Naive thymus-derived CD4-positive, alpha-beta T cell (primary cell): ENCODE data around the gene FOSL1. TPM values are rescaled to one million over a fixed set of nuclear protein-coding genes. Genes with fewer than 3 reads are reported as not detected.

Experiments used
- ATAC-seq: fragments of 150-1000 bp; cut with Tn5 transposase; 2 replicates; pipeline ENCODE4 v1.10.0; 2021; ENCODE audit warnings: mild to moderate bottlenecking, moderate library complexity
- CTCF ChIA-PET: fragments of 350-600 bp; sonication (Branson Sonifier 250); formaldehyde crosslinking; loops from one replicate; lab custom pipeline; 2021; ENCODE audit warnings: antibody characterized with exemption; lab: Charles Lee
- POLR2A ChIA-PET: fragments of 350-600 bp; sonication (Branson Sonifier 250); formaldehyde crosslinking; loops from one replicate; lab custom pipeline; 2021; ENCODE audit warnings: antibody characterized with exemption, inconsistent platforms; lab: Charles Lee
- DNase-seq, 9 donors: peaks; one replicate each; pipeline versions ENCODE4 v3.0.0 to v3.0.0-alpha.2; 2020 to 2022; ENCODE audit warnings: mixed read lengths in 1 of 9
- H3K27ac ChIP-seq: one replicate; pipeline ENCODE4 v1.7.0; 2013; ENCODE audit warnings: mild to moderate bottlenecking, low read depth, low read length, moderate library complexity
- H3K27me3 ChIP-seq, 2 donors: one replicate each; pipeline ENCODE4 v1.7.0; 2013; ENCODE audit warnings: low read length in 2 of 2, mild to moderate bottlenecking in 2 of 2, moderate library complexity in 2 of 2; ENCODE audit not compliant: control insufficient read depth in 2 of 2, insufficient read depth in 2 of 2
- H3K36me3 ChIP-seq, 3 experiments: 1 replicate in 2 of 3; 2 replicates in 1 of 3; pipeline ENCODE4 v1.7.0; 2013; ENCODE audit warnings: low read length in 3 of 3, mild to moderate bottlenecking in 3 of 3, moderate library complexity in 1 of 3; ENCODE audit not compliant: insufficient read depth in 3 of 3, control insufficient read depth in 2 of 3
- H3K4me1 ChIP-seq, 2 donors: one replicate each; pipeline ENCODE4 v1.7.0; 2013; ENCODE audit warnings: low read length in 2 of 2, mild to moderate bottlenecking in 2 of 2, moderate library complexity in 1 of 2; ENCODE audit not compliant: control insufficient read depth in 2 of 2, insufficient read depth in 2 of 2
- H3K4me3 ChIP-seq: 2 replicates; pipeline ENCODE4 v1.7.0; 2013; ENCODE audit warnings: mild to moderate bottlenecking, low read length
- H3K9me3 ChIP-seq, 3 experiments: 1 replicate in 2 of 3; 2 replicates in 1 of 3; pipeline ENCODE4 v1.7.0; 2013; ENCODE audit warnings: low read length in 3 of 3; ENCODE audit not compliant: control insufficient read depth in 2 of 3
- H3K27ac Mint-ChIP-seq, 9 donors: one replicate each; pipeline ENCODE4 v1.8.0; 2020 to 2022; ENCODE audit warnings: mixed read lengths in 9 of 9, mild to moderate bottlenecking in 8 of 9, moderate library complexity in 5 of 9, inconsistent platforms in 2 of 9
- H3K27me3 Mint-ChIP-seq, 5 donors: one replicate each; pipeline ENCODE4 v1.8.0; 2021 to 2022; ENCODE audit warnings: mixed read lengths in 5 of 5, mild to moderate bottlenecking in 1 of 5
- H3K36me3 Mint-ChIP-seq, 5 donors: one replicate each; pipeline ENCODE4 v1.8.0; 2020 to 2022; ENCODE audit warnings: mixed read lengths in 5 of 5, mild to moderate bottlenecking in 3 of 5, inconsistent platforms in 1 of 5
- H3K4me1 Mint-ChIP-seq, 7 donors: one replicate each; pipeline ENCODE4 v1.8.0; 2020 to 2022; ENCODE audit warnings: mixed read lengths in 7 of 7, mild to moderate bottlenecking in 3 of 7, inconsistent platforms in 1 of 7
- H3K4me3 Mint-ChIP-seq, 10 donors: one replicate each; pipeline ENCODE4 v1.8.0; 2020 to 2022; ENCODE audit warnings: mild to moderate bottlenecking in 10 of 10, mixed read lengths in 10 of 10, moderate library complexity in 6 of 10, inconsistent platforms in 2 of 10
- H3K9me3 Mint-ChIP-seq, 11 donors: one replicate each; pipeline ENCODE4 v1.8.0; 2020 to 2022; ENCODE audit warnings: mixed read lengths in 11 of 11, mild to moderate bottlenecking in 4 of 11, inconsistent platforms in 1 of 11, moderate library complexity in 1 of 11
- intact Hi-C, 2 donors: fragments of 100-400 bp; cut with micrococcal nuclease; formaldehyde crosslinking; loops; one replicate each; pipeline ENCODE4 v1.15.1; 2023
- polyA plus RNA-seq, 2 donors: library from polyadenylated mRNA; unstranded; fragments of 300-500 nt; fragmentation: Illumina TruSeq; gene quantifications; one replicate each; pipeline ENCODE4 v1.2.3, GENCODE V29; 2021
- total RNA-seq, 6 experiments: library from RNA in 5 of 6; stranded (reverse) in 5 of 6; gene quantifications; 1 replicate in 5 of 6; 2 replicates in 1 of 6; pipeline ENCODE4 v1.2.3 and lab custom pipeline; 2021 to 2026

FOSL1 gene
- total and polyA plus RNA-seq, 7 experiments from 2014 or later = 2.8 to 25.7 (median 4.0) TPM; not detected in 4

GRCh38 chr11:65867284-65868071 is 32.7 kb downstream of the FOSL1 start:
- ATAC-seq (no peak), DNase-seq (peak in 1 of 9 donors; percentile 8)
- POLR2A ChIA-PET = interaction anchor here (4.8 to 12.9 kb wide), 2 partner anchors 7 to 22 kb away, joined by 109 to 316 read pairs; partner anchors contain the start of genes CCDC85B, CFL1, FIBP and MUS81
- Histone ChIP-seq H3K36me3 (peaks cover 4 to 47% (median 4%) of the 10 kb centered on the region in 3 experiments), H3K9me3 (no peaks in the 10 kb centered on the region), H3K4me3 (no peak overlapping the region), H3K4me1 (peaks cover 5 to 10% of the 10 kb centered on the region in 2 donors), H3K27ac (no peak overlapping the region), H3K27me3 (no peaks in the 10 kb centered on the region)
- Mint-ChIP-seq H3K27me3 (no peaks in the 10 kb centered on the region), H3K4me3 (no peak overlapping the region), H3K27ac (peak overlapping the region in 4 of 9 donors; percentile 16 to 59 (median 38)), H3K4me1 (peaks cover 11 to 23% (median 13%) of the 10 kb centered on the region in 7 donors), H3K9me3 (no peaks in the 10 kb centered on the region), H3K36me3 (peaks cover 0 to 15% (median 4%) of the 10 kb centered on the region in 5 donors)
- CTCF ChIA-PET = interaction anchor here (1.2 kb wide), 1 partner anchor 21 kb away, joined by 4 read pairs; the partner anchor contains the start of gene FIBP
- intact Hi-C loops = loop anchor here in 1 of 2 donors (1.0 kb wide), 1 partner anchor 7 kb away; the partner anchor contains the start of gene MUS81

- ChIA-PET POLR2A (interaction anchor here (12.9 kb wide), 1 partner anchor 22 kb away, joined by 316 read pairs; the partner anchor contains the start of genes CCDC85B and FIBP), CTCF (interaction anchor here (1.2 to 2.1 kb wide), 2 partner anchors 18 to 21 kb away, joined by 4 to 9 read pairs; partner anchors contain the start of gene FIBP)
- no peaks in the 10 kb centered on the region for H3K27me3 Mint-ChIP-seq
- peaks cover 13 to 27% (median 15%) of the 10 kb centered on the region in 7 donors for H3K4me1 Mint-ChIP-seq
- H3K9me3 Mint-ChIP-seq = no peaks in the 10 kb centered on the region
- no peak overlapping the region for H3K4me3 Mint-ChIP-seq
- H3K36me3 ChIP-seq = peaks cover 5 to 55% (median 12%) of the 10 kb centered on the region in 3 experiments
- H3K27ac Mint-ChIP-seq = peak overlapping the region in 2 of 9 donors; percentile 57 to 59
- peak in 1 of 9 donors; percentile 8 for DNase-seq
- H3K4me3 ChIP-seq = no peak overlapping the region
- no peaks in the 10 kb centered on the region for H3K27me3 ChIP-seq
- H3K4me1 ChIP-seq = peaks cover 11 to 14% of the 10 kb centered on the region in 2 donors
- no peaks in the 10 kb centered on the region for H3K9me3 ChIP-seq
- no peak overlapping the region for H3K27ac ChIP-seq
- ATAC-seq = no peak
- peaks cover 0 to 16% (median 6%) of the 10 kb centered on the region in 5 donors for H3K36me3 Mint-ChIP-seq
- intact Hi-C loops = no loop called here
These were observed 33.5 kb downstream of the FOSL1 start for GRCh38 chr11:65866509-65867283.

GRCh38 chr11:65865550-65866172 is 34.5 kb downstream of the FOSL1 start:
- no peak for DNase-seq
- peaks cover 0 to 16% (median 6%) of the 10 kb centered on the region in 5 donors for H3K36me3 Mint-ChIP-seq

GRCh38 chr11:65864706-65865471 is 35.3 kb downstream of the FOSL1 start:
- ChIA-PET CTCF (interaction anchor here (2.1 to 8.3 kb wide), 2 partner anchors 20 to 23 kb away, joined by 9 to 159 read pairs; partner anchors contain the start of genes CCDC85B and FIBP), POLR2A (interaction anchor here (12.9 kb wide), 1 partner anchor 24 kb away, joined by 316 read pairs; the partner anchor contains the start of genes CCDC85B and FIBP)
- Mint-ChIP-seq H3K4me3 (no peak overlapping the region), H3K9me3 (no peaks in the 10 kb centered on the region), H3K27ac (peak overlapping the region in 1 of 9 donors; percentile 38), H3K4me1 (peaks cover 17 to 30% (median 19%) of the 10 kb centered on the region in 7 donors), H3K36me3 (peaks cover 0 to 18% (median 9%) of the 10 kb centered on the region in 5 donors), H3K27me3 (no peaks in the 10 kb centered on the region)
- DNase-seq = no peak
- H3K27me3 ChIP-seq = no peaks in the 10 kb centered on the region
- peaks cover 12 to 15% of the 10 kb centered on the region in 2 donors for H3K4me1 ChIP-seq
- H3K4me3 ChIP-seq = no peak overlapping the region
- intact Hi-C loops = no loop called here
- H3K36me3 ChIP-seq = peaks cover 5 to 60% (median 12%) of the 10 kb centered on the region in 3 experiments
- no peak overlapping the region for H3K27ac ChIP-seq
- no peak for ATAC-seq
- no peaks in the 10 kb centered on the region for H3K9me3 ChIP-seq

More at GRCh38 chr11:65865550-65866172, 34.5 kb downstream of the FOSL1 start:
- no peak overlapping the region for H3K27ac ChIP-seq
- ChIA-PET POLR2A (interaction anchor here (12.9 kb wide), 1 partner anchor 23 kb away, joined by 316 read pairs; the partner anchor contains the start of genes CCDC85B and FIBP), CTCF (interaction anchor here (2.1 kb wide), 1 partner anchor 19 kb away, joined by 9 read pairs; no protein-coding TSS in a partner anchor)
- H3K9me3 ChIP-seq = no peaks in the 10 kb centered on the region
- H3K27me3 Mint-ChIP-seq = no peaks in the 10 kb centered on the region
- H3K9me3 Mint-ChIP-seq = no peaks in the 10 kb centered on the region
- intact Hi-C loops = no loop called here
- no peak for ATAC-seq
- H3K27ac Mint-ChIP-seq = peak overlapping the region in 1 of 9 donors; percentile 9
- peaks cover 12 to 16% of the 10 kb centered on the region in 2 donors for H3K4me1 ChIP-seq
- no peak overlapping the region for H3K4me3 ChIP-seq
- no peaks in the 10 kb centered on the region for H3K27me3 ChIP-seq
- H3K36me3 ChIP-seq = peaks cover 5 to 56% (median 12%) of the 10 kb centered on the region in 3 experiments
- H3K4me3 Mint-ChIP-seq = no peak overlapping the region
- H3K4me1 Mint-ChIP-seq = peaks cover 16 to 31% (median 18%) of the 10 kb centered on the region in 7 donors

GRCh38 chr11:65863889-65864705 is 36.1 kb downstream of the FOSL1 start:
- H3K27me3 ChIP-seq = no peaks in the 10 kb centered on the region
- H3K36me3 Mint-ChIP-seq = peaks cover 0 to 20% (median 9%) of the 10 kb centered on the region in 5 donors
- H3K4me1 Mint-ChIP-seq = peaks cover 17 to 30% (median 19%) of the 10 kb centered on the region in 7 donors
- H3K4me3 Mint-ChIP-seq = no peak overlapping the region
- H3K27me3 Mint-ChIP-seq = no peaks in the 10 kb centered on the region
- ChIA-PET CTCF (interaction anchor here (8.3 kb wide), 1 partner anchor 24 kb away, joined by 159 read pairs; the partner anchor contains the start of genes CCDC85B and FIBP), POLR2A (interaction anchor here (0.8 to 12.9 kb wide), 3 partner anchors 6 to 25 kb away, joined by 3 to 316 read pairs (median 109); partner anchors contain the start of genes CCDC85B, EFEMP2 and FIBP)
- H3K9me3 ChIP-seq = no peaks in the 10 kb centered on the region
- H3K36me3 ChIP-seq = peaks cover 5 to 60% (median 12%) of the 10 kb centered on the region in 3 experiments
- H3K27ac Mint-ChIP-seq = peak overlapping the region in 1 of 9 donors; percentile 51
- no peak overlapping the region for H3K27ac ChIP-seq
- intact Hi-C loops = no loop called here
- DNase-seq = peak in 1 of 9 donors; percentile 6
- H3K4me3 ChIP-seq = no peak overlapping the region
- H3K9me3 Mint-ChIP-seq = no peaks in the 10 kb centered on the region
- ATAC-seq = no peak
- H3K4me1 ChIP-seq = peaks cover 12 to 16% of the 10 kb centered on the region in 2 donors
